GM10248 (cell line): ENCODE data around the gene MAN1A1.

Experiments
- CTCF ChIA-PET: fragments of 300-600 bp; sonication (Branson Sonifier 250); formaldehyde crosslinking; extraction: SDS; loops from one replicate; lab custom pipeline; 2021; ENCODE audit warnings: antibody characterized with exemption; lab: Yijun Ruan, JAX
- POLR2A ChIA-PET: fragments of 350-650 bp; sonication (Branson Sonifier 250); formaldehyde crosslinking; extraction: SDS; loops from one replicate; lab custom pipeline; 2020; ENCODE audit warnings: antibody characterized with exemption; lab: Yijun Ruan, JAX
- DNase-seq: peaks from one replicate; pipeline ENCODE4 v3.0.0; 2012; ENCODE audit errors: extremely low spot score
- TF ChIP-seq, protein P1 (sequence below): IDR thresholded peaks from 2 replicates; pipeline ENCODE4 v1.5.1; 2012; ENCODE audit warnings: mild to moderate bottlenecking, low read depth; ENCODE audit errors: extremely low read depth, missing control alignments, control extremely low read depth

Gene MAN1A1

GRCh38 chr6:119186490-119186889, 163.1 kb downstream of the MAN1A1 start:
- CTCF ChIA-PET: interaction anchor here (1.2 to 2.2 kb wide), 3 partner anchors 10 to 64 kb away, joined by 3 to 8 read pairs (median 3); no protein-coding TSS in a partner anchor
- DNase-seq: no peak
- POLR2A ChIA-PET: no interaction called here
- TF ChIP-seq, protein P1, sequence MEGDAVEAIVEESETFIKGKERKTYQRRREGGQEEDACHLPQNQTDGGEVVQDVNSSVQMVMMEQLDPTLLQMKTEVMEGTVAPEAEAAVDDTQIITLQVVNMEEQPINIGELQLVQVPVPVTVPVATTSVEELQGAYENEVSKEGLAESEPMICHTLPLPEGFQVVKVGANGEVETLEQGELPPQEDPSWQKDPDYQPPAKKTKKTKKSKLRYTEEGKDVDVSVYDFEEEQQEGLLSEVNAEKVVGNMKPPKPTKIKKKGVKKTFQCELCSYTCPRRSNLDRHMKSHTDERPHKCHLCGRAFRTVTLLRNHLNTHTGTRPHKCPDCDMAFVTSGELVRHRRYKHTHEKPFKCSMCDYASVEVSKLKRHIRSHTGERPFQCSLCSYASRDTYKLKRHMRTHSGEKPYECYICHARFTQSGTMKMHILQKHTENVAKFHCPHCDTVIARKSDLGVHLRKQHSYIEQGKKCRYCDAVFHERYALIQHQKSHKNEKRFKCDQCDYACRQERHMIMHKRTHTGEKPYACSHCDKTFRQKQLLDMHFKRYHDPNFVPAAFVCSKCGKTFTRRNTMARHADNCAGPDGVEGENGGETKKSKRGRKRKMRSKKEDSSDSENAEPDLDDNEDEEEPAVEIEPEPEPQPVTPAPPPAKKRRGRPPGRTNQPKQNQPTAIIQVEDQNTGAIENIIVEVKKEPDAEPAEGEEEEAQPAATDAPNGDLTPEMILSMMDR: no peak

GRCh38 chr6:119184008-119184648, 165.4 kb downstream of the MAN1A1 start:
- POLR2A ChIA-PET: no interaction called here
- no peak for DNase-seq
- TF ChIP-seq, protein P1: no peak
- CTCF ChIA-PET: interaction anchor here (0.8 to 1.9 kb wide), 6 partner anchors 11 to 160 kb away, joined by 3 to 4 read pairs (median 3); no protein-coding TSS in a partner anchor

GRCh38 chr6:119183457-119183856, 166.1 kb downstream of the MAN1A1 start:
- no peak for DNase-seq
- TF ChIP-seq, protein P1: no peak
- ChIA-PET CTCF (interaction anchor here (1.0 to 1.9 kb wide), 4 partner anchors 11 to 34 kb away, joined by 3 to 4 read pairs (median 3); no protein-coding TSS in a partner anchor), POLR2A (no interaction called here)

- TF ChIP-seq, protein P1: no peak
- ChIA-PET CTCF (interaction anchor here (1.1 to 1.9 kb wide), 3 partner anchors 10 to 35 kb away, joined by 3 to 4 read pairs (median 3); no protein-coding TSS in a partner anchor), POLR2A (no interaction called here)
- DNase-seq: no peak
Measured at GRCh38 chr6:119182875-119183274, 166.7 kb downstream of the MAN1A1 start.

GRCh38 chr6:119182216-119182803, 167.3 kb downstream of the MAN1A1 start:
- POLR2A ChIA-PET: no interaction called here
- CTCF ChIA-PET: no interaction called here
- TF ChIP-seq, protein P1: no peak
- no peak for DNase-seq

DNA sequence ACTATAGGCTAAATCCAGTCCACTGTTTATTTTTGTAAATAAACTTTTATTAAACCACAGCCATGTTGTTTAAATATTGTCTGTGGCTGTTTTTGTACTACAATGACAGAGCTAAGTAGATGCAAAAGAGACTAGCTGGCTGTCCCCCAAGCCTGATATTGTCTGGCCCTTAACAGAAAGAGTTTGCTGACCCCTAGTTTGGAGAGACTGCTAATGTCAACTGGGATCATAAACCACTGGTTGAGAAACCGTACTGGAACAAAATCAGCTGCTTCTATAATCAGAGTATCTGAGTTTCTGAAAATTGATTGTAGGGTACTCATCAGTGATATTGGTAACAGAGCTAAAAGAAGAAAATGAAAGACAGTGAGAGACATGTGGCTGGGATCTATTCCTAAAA, 168.5 kb downstream of the MAN1A1 start:
- no peak for DNase-seq
- TF ChIP-seq, protein P1: no peak
- ChIA-PET CTCF (interaction anchor here (0.9 to 1.5 kb wide), 2 partner anchors 8 to 128 kb away, joined by 3 to 5 read pairs; no protein-coding TSS in a partner anchor), POLR2A (no interaction called here)
